Ramos (cell line): Measurements from ENCODE around the gene FLT3.
"Not testable (repeated sequence)": the region's sequence is repeated elsewhere in the genome, so short reads cannot be mapped to it uniquely, and the experiment has no call there.

ENCODE experiments used
- in situ Hi-C: fragments of 300-500 bp; cut with MboI; formaldehyde crosslinking; loops from one replicate; pipeline ENCODE4 v1.14.3; 2022; ENCODE audit warnings: low sequenced_read_pairs; ENCODE audit not compliant: unreplicated experiment

FLT3 gene

GRCh38 chr13:28012383-28012782 lies 88.0 kb downstream of the FLT3 start:
- in situ Hi-C loops = no loop called here

GRCh38 chr13:28010046-28010445 lies 90.3 kb downstream of the FLT3 start:
- in situ Hi-C loops = no loop called here

- in situ Hi-C loops = not testable (repeated sequence)
Measured at GRCh38 chr13:28005016-28005415, 95.4 kb downstream of the FLT3 start.

- in situ Hi-C loops = no loop called here
Measured at GRCh38 chr13:28002886-28003698, 97.3 kb downstream of the FLT3 start.

- in situ Hi-C loops = no loop called here
Measured at GRCh38 chr13:28001837-28002473, 98.4 kb downstream of the FLT3 start.

- in situ Hi-C loops = no loop called here
Measured at GRCh38 chr13:28001049-28001448, 99.3 kb downstream of the FLT3 start.

- in situ Hi-C loops = no loop called here
Measured at GRCh38 chr13:28000567-28000966, 99.8 kb downstream of the FLT3 start.

GRCh38 chr13:27997904-27998522 lies 102.4 kb downstream of the FLT3 start:
- in situ Hi-C loops = no loop called here

GRCh38 chr13:27991881-27992280 lies 108.5 kb downstream of the FLT3 start:
- in situ Hi-C loops = no loop called here

GRCh38 chr13:27988520-27988919 lies 111.9 kb downstream of the FLT3 start, which contains the start of gene URAD:
TSS of gene URAD (minus strand) at chr13:27988693. CDS start at chr13:27988637, 56 bp downstream.
- in situ Hi-C loops = loop anchor here (10.0 kb wide), 2 partner anchors 154 to 614 kb away; no protein-coding TSS in a partner anchor

- in situ Hi-C loops = loop anchor here (10.0 kb wide), 2 partner anchors 151 to 611 kb away; no protein-coding TSS in a partner anchor
Measured at GRCh38 chr13:27985600-27985999, 114.8 kb downstream of the FLT3 start.

- in situ Hi-C loops = loop anchor here (10.0 kb wide), 2 partner anchors 148 to 608 kb away; no protein-coding TSS in a partner anchor
Measured at GRCh38 chr13:27982361-27982760, 118.0 kb downstream of the FLT3 start.

- in situ Hi-C loops = loop anchor here (10.0 kb wide), 2 partner anchors 146 to 606 kb away; no protein-coding TSS in a partner anchor
Measured at GRCh38 chr13:27981006-27981708, 119.2 kb downstream of the FLT3 start.

- in situ Hi-C loops = loop anchor here (10.0 kb wide), 2 partner anchors 146 to 606 kb away; no protein-coding TSS in a partner anchor
Measured at GRCh38 chr13:27980280-27980998, 119.9 kb downstream of the FLT3 start.

- in situ Hi-C loops = loop anchor here (10.0 kb wide), 2 partner anchors 145 to 605 kb away; no protein-coding TSS in a partner anchor
Measured at GRCh38 chr13:27979765-27980279, 120.6 kb downstream of the FLT3 start.

GRCh38 chr13:27979001-27979643 lies 121.3 kb downstream of the FLT3 start:
- in situ Hi-C loops = no loop called here

GRCh38 chr13:27978301-27978968 lies 121.9 kb downstream of the FLT3 start:
- in situ Hi-C loops = no loop called here
